GM18505 (cell line): ENCODE measurements around the gene HS2ST1.
"Not testable (repeated sequence)": the region's sequence is repeated elsewhere in the genome, so short reads cannot be mapped to it uniquely, and the experiment has no call there.

Source experiments
- ATAC-seq: cut with Tn5 transposase; IDR thresholded peaks from one replicate; pipeline ENCODE4 v1.9.1; 2021; ENCODE audit not compliant: unreplicated experiment
- POLR2A ChIP-seq: IDR thresholded peaks from 4 replicates; pipeline ENCODE4 v1.6.1; 2011; ENCODE audit warnings: borderline replicate concordance; ENCODE audit not compliant: insufficient read depth, insufficient read length; ENCODE audit errors: extremely low read depth

HS2ST1 gene

DNA sequence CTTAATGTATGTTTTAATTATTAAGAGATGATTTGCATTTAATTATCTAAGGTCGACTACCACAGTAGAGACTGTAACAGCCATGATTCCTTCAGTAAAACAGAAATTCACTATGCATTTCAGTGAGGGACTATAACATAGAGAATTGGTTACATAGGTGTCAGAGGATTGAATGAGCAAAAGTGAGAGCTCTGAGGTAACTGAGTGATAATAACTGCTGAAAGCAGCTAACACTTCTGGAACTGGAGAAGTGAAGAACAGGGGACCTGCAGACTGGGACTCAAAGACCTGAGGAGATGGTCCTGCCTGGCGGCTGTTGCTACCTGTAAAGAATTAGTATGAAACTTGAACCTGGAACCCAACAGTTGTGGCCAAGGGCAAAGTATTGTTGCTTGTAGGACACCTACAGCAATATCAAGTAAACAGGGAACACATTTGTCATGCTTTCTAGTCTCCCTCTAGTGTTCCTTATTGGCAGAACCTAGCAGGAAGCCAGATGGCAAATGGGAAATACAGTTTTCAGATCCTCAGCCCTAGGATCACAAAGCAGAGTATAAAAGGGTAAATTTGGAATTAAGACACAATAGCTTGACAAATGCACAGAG is 110.6 kb downstream of the HS2ST1 start:
- no peak for TF ChIP-seq POLR2A
- ATAC-seq: peak; percentile 77

DNA sequence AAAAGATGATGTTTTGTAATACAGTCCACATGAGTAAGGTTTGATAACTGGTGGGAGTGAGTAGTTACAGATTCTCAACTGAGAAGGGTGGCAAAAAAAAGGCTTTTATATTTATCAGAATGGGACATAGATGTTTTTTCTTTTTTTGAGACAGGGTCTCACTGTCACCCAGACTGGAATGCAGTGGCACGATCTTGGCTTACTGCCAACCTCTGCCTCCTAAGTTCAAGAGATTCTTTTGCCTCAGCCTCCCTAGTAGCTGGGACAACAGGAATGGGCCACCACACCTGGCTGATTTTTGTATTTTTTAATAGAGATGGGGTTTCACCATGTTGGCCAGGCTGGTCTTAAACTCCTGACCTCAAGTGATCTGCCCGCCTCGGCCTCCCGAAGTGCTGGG is 113.1 kb downstream of the HS2ST1 start:
- ATAC-seq: not testable (repeated sequence)

DNA sequence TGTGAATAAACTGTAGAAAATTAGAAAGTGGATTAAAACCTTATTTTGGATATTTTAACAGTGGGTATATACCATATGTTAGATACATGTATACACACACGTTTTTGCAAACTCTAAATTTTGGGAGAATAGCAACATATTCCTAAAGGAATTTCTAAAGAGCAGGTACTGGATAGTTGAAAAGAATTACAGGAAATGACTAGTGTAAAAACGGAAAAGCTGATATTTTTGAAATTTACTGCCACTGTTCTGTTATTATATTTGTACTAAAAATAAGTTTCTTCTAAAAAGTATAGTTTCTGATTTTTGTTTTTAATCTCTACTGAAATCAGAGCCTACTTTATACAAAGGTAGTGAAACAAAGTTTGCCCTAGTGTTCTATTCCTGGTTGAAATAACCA is 114.1 kb downstream of the HS2ST1 start:
- ATAC-seq: no peak
- TF ChIP-seq POLR2A: no peak

DNA sequence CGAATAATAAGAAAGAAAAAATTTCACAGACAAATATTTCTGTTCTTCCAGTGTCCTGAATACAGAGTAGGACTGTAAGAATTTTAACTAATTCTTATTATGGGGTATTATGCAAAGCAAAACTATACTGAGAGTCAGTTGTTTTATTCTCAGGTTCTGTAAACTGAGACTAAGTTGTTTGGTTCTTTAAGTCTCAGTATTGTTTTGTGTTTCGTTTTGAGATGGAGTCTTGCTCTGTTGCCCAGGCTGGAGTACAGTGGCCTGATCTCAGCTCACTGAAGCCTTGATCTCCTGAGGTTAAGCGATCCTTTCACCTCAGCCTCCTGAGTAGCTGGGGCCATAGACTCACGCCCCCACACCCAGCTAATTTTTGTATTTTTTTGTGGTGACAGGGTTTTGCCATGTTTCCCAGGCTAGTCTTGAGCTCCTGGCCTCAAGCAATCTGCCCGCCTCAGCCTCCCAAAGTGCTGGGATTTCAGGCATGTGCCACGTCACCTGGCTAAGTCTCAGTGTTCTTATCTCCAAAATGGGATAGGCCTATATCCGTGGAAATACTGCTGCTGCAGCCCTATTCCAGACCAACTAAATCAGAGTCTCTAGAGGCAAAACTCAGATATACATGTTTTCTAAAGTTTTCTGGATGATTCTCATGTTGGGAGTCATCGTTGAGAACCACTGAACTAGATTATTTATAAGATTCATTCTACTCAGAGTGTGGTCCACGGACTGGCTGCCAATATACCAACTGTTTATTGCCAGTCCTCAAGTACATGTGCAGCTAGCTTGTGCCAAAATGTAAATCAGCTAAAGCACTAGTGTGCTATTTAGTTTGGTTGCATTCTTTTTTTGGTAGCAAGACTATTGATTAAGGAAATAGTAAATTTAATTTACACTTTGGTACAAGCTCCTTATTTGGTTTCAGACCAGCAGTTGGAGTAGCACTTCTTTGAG is 116.6 kb downstream of the HS2ST1 start:
- TF ChIP-seq POLR2A: no peak
- peak; percentile 96 for ATAC-seq

DNA sequence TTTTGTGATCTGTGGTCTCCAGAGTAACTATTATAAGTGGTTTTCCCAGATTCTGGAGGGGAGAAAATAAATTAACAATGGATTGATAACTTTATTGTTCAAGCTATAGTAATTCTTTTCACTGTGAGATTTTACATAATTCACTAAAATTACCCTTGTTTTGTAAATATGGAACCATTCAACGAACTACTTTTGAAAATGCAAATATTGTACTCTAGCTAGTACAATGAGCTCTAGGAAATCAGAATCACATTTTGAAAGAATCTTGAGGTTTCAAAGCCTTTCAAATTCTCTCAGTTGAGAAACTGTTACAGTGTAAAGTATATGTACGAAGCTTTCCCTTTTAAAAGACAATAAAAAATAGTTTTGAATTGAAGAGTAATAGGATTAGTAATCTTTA is 119.9 kb downstream of the HS2ST1 start:
- no peak for ATAC-seq
- TF ChIP-seq POLR2A: no peak

DNA sequence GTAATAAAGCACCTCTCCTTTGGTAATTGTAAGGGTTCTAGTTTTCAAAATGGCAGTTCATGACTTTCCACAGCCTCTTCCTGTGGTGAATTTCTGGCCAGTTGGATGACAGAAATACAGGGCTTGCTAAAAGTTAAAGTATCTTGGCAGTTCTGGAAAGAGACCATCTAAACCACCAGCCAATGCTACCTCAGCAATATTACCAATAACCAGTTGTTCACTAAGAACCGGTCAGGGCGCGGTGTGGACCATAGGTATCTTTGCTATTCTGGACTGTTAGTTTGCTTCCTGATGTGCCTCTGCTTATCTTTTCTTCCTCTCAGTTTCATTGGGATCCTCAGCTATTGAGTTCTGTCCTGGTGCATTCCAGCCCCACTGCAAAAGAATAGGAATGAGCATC is 124.7 kb downstream of the HS2ST1 start:
- ATAC-seq: no peak

DNA sequence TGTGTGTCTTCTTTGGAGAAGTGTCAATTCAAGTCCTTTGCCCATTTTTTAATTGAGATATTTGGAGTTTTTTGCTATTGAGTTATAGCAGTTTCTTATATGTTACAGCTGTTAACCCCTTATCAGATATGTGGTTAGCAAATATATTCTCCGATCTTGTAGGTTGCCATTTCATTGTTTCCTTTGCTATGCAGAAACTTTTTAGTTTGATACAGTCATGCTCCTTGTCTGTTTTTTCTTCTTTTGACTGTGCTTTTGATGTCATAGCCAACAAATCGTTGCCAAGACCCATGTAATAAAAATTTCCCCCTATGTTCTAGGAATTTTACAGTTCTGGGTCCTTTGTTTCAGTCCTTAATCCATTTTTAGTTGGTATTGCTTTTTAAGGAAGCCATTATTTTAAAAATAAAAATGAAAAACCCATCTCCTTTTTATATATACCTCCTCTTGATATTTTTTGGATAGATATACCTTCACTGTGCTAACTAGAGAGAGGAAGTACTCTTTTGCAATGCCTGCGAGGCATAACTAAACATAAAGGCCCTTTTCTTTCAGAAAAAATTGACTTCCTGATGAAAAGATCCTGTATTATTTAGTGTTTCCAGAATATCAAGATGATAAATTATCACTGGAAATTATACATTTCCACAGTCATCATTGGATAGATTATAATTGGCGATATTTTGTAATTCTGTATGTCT is 127.8 kb downstream of the HS2ST1 start:
- no peak for TF ChIP-seq POLR2A
- no peak for ATAC-seq

More for the DNA sequence above, 124.7 kb downstream of the HS2ST1 start:
- TF ChIP-seq POLR2A: no peak

DNA sequence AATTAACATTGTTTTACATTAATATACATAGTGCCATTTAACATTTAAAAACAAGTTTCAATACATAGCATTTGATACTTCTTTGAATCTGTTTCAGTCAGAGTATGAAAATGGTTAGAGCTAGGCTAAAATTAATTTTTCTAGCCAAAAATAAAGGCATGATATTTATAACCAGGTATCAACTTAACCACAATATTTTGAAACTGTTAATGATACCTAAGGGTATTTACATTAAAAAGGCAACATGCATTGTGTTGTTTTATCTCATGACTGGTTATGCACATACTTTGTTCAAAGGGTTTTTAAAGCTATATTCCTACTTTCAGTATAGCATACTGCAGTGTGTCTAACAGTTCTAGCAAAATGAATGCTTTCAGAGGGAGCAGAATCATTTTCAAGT is 130.0 kb downstream of the HS2ST1 start:
- ATAC-seq: peak; percentile 35
- no peak for TF ChIP-seq POLR2A

DNA sequence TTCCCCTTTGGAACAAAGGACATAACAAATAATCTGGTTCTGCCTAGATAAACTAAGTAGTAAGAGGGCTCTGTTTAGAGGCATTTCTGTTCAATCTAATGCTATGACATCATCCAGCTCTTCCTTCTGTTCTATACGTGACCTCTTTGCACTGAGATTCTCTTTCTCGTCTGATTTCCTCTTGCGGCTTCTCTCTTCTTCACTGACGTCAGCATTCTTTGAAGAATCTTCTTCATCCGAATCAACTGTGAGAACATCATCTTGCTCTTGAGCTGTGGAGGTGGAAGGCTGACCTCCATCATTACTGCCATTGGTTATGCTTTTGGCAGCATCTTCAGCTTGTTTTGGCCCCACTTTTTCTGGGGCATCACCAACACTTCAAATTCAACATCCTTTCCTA is 130.4 kb downstream of the HS2ST1 start:
- peak; percentile 53 for ATAC-seq
- TF ChIP-seq POLR2A: no peak

DNA sequence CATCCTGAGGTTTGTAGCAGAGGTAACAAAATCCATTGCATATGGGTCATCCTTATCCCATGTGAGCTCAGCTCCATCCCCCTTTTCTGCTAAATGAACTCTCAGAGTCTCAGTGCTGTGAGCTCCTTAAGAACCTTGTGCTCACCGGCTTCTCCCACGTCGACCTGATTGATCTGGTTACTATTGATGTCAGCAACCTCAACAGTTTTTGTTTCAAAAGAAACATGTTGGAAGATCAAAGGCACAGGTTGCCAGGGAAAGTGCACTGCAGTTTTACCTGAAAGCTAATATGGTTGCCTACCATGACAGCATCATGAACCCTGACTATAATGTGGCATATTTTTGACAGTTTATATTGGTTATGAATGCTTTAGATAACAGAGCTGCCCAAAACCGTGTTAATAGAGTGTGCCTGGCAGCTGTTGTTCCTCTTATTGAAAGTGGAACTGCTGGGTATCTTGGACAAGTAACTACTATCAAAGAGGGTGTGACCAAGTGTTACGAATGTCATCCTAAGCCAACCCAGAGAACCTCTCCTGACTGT is 131.4 kb downstream of the HS2ST1 start:
- ATAC-seq: peak; percentile 45
- no peak for TF ChIP-seq POLR2A

DNA sequence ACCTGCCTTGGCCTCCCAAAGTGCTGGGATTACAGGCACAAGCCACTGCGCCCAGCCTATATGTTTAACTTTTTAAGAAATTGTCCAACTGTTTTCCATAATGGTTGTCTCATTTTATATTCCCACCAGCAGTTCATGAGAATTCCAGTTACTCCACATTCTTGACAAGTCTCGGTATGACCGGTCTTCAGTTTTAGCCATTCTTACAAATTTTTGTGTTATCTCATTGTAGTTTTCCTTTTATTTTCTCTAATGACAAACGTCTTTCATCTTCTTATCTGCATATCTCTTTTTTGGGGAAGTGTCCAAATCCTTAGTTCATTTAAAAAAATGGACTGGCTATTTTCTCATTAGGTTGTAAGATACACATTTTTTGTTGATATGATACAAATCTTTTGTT is 132.5 kb downstream of the HS2ST1 start:
- TF ChIP-seq POLR2A: no peak
- no peak for ATAC-seq

DNA sequence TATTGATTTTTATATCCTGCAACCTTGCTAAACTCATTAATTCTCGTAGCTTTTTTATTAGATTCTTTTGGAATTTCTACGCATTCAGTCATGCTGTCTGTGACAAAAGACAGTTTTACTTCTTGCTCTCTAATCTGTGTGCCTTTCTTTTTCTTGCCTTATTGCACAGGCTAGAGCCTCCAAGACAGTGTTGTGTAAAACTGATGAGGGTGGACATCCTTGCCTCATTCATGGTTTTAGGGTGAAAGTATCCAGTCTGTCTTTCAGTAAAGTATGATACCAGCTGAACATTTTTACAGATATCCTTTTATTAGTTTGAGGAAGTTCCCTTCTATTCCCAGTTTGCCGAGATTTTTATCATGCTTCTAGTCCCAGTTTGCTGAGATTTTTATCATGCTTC is 133.8 kb downstream of the HS2ST1 start:
- no peak for ATAC-seq

DNA sequence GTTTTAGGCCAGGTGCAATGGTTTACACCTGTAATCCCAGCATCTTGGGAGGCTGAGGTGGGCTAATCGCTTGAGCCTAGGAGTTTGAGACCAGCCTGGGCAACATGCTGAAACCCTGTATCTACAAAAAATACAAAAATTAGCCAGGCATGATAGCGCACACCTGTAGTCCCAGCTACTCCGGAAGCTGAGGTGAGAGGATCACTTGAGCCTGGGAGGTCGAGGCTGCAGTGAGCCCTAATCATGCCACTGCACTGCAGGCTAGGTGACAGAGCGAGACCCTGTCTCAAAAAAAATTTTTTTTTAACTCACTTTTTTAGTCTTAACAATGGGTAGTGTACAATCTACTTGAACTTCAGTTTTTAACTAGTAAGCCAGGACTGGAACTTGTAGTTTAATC is 137.5 kb downstream of the HS2ST1 start:
- TF ChIP-seq POLR2A: no peak
- ATAC-seq: no peak

More for the DNA sequence above, 133.8 kb downstream of the HS2ST1 start:
- no peak for TF ChIP-seq POLR2A
